ENCODE data around the gene PEF1. TPM values are rescaled to one million over a fixed set of nuclear protein-coding genes. Genes with fewer than 3 reads are reported as not detected.

Gene PEF1
- total and polyA plus RNA-seq, 2 of the 8 experiments (the other 6 are each of a cell fraction or from before 2014, with no cell fraction given): 35.2 to 69.2 TPM

DNA sequence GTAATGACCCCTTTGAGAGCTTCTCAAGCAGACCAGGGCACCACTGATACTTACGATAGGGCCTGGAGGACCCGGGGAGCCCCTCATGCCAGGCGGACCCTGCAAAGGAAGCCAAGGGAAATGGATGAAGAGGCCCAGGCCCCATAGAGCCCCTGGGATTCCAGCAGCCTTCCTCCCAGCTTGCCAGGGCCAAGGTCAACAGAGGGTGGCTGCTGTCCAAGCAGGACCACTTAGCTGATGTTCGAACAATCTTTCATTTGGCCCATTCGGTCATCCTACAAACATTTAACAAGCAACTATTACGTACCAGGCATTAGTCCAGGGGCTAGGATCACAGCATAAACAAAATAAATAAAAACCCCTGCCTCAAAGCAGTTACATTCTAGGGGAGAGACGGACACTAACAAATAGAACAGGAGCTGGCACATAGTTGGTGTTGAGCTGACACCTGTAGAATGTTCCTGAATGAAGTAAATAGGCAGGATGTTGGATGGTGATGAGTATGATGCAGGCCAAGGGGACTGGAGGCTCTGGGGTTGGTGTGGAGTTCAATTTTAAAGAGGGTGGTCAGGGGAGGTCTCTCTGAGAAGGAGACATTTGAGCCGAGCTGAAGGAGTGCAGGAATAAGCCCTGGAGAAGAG, 27.0 kb upstream of the PEF1 start:
- Histone ChIP-seq H2BK20ac (ENCODE audit: low read length) (no peak overlapping the region), H2BK12ac (ENCODE audit: low read depth, low read length) (no peak overlapping the region), H3K23ac (ENCODE audit: insufficient read length) (no peak overlapping the region), H2BK15ac (ENCODE audit: low read length) (no peak overlapping the region), H3K9me3 (ENCODE audit: insufficient read depth in 2 of 2, low read depth in 1 of 2, low read length in 1 of 2) (no peaks in the 10 kb centered on the region), H4K5ac (ENCODE audit: insufficient read length, low read depth, low read length) (no peak overlapping the region), H4K20me1 (replicated peaks in 1 of 2; ENCODE audit: control insufficient read depth in 1 of 2, insufficient read depth in 2 of 2, low read length in 2 of 2) (no peaks in the 10 kb centered on the region), H3K18ac (ENCODE audit: extremely low read depth, low read length) (no peak overlapping the region), H3K4ac (replicated peaks; ENCODE audit: insufficient read length, low read depth, low read length) (no peak overlapping the region), H3K36me3 (ENCODE audit: control insufficient read depth in 2 of 4, insufficient read depth in 4 of 4, low read length in 3 of 4) (no peaks in the 10 kb centered on the region), H2BK5ac (ENCODE audit: low read depth, low read length) (no peak overlapping the region), H3K27me3 (replicated peaks in 1 of 4; ENCODE audit: control insufficient read depth in 3 of 4, extremely low read depth in 1 of 4, insufficient read depth in 3 of 4, low read length in 3 of 4) (no peaks in the 10 kb centered on the region), H3K4me2 (ENCODE audit: insufficient read depth in 1 of 2, low read depth in 2 of 2, low read length in 2 of 2) (no peak overlapping the region), H4K8ac (ENCODE audit: extremely low read depth, insufficient read depth, low read length) (no peak overlapping the region), H3K4me3 (ENCODE audit: extremely low read depth in 1 of 4, insufficient read depth in 2 of 4, low read depth in 3 of 4, low read length in 4 of 4) (no peak overlapping the region), H2BK120ac (replicated peaks; ENCODE audit: low read depth, low read length) (no peak overlapping the region), H4K91ac (replicated peaks; ENCODE audit: insufficient read length, low read length) (no peak overlapping the region), H3K14ac (ENCODE audit: insufficient read length) (no peak overlapping the region), H3K23me2 (ENCODE audit: low read depth, low read length) (no peaks in the 10 kb centered on the region), H3K79me2 (ENCODE audit: control insufficient read depth in 1 of 2, insufficient read depth in 2 of 2, low read length in 2 of 2) (no peaks in the 10 kb centered on the region), H3K9ac (replicated peaks in 1 of 4; ENCODE audit: extremely low read depth in 1 of 4, low read depth in 3 of 4, low read length in 3 of 4) (no peak overlapping the region), H2AK5ac (ENCODE audit: low read depth, low read length) (no peak overlapping the region), H3K79me1 (ENCODE audit: low read depth, low read length) (no peaks in the 10 kb centered on the region), H3K4me1 (replicated peaks in 1 of 4; ENCODE audit: control insufficient read depth in 3 of 4, insufficient read depth in 4 of 4, low read length in 3 of 4) (peaks cover 0 to 10% (median 8%) of the 10 kb centered on the region in 4 experiments; a peak in 5 of 7 replicates), H2AFZ (ENCODE audit: low read length) (no peak overlapping the region), H3K27ac (ENCODE audit: low read depth, low read length) (no peak overlapping the region), H3K56ac (replicated peaks; ENCODE audit: insufficient read length, low read depth, low read length) (no peak overlapping the region)
- TF ChIP-seq SP1 (IDR thresholded peaks at IDR 0.05; ENCODE audit: low read depth, low read length) (no peak), KDM4A (IDR thresholded peaks at IDR 0.05; ENCODE audit: low read depth, low read length, severe bottlenecking) (no peak), RXRA (IDR thresholded peaks at IDR 0.05; ENCODE audit: insufficient read depth, low read depth, low read length) (no peak), EZH2 (IDR thresholded peaks at IDR 0.05; ENCODE audit: low read depth, low read length, severe bottlenecking) (no peak), CTBP2 (IDR thresholded peaks at IDR 0.05; ENCODE audit: borderline replicate concordance, insufficient read depth, insufficient read length, low read length) (no peak), BCL11A (IDR thresholded peaks at IDR 0.05; ENCODE audit: low read depth in 2 of 2, low read length in 2 of 2) (no peak), TBP (IDR thresholded peaks at IDR 0.05; ENCODE audit: low read depth, low read length) (no peak), EGR1 (IDR thresholded peaks at IDR 0.05; ENCODE audit: borderline replicate concordance, low read depth, low read length) (no peak)
- TF ChIP-seq, protein P1, sequence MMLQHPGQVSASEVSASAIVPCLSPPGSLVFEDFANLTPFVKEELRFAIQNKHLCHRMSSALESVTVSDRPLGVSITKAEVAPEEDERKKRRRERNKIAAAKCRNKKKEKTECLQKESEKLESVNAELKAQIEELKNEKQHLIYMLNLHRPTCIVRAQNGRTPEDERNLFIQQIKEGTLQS (IDR thresholded peaks at IDR 0.05; ENCODE audit: insufficient read depth, low read depth, low read length): no peak
- ChIA-PET POLR2A (ENCODE audit: partially characterized antibody) (interaction anchor here (0.9 kb wide), 1 partner anchor 74 kb away, joined by 3 read pairs; no protein-coding TSS in a partner anchor), CTCF (ENCODE audit: partially characterized antibody) (interaction anchor here (0.5 to 24.1 kb wide), 8 partner anchors 5 to 881 kb away, joined by 3 to 370 read pairs (median 4); no protein-coding TSS in a partner anchor)
- FAIRE-seq (no peak), DNase-seq (ENCODE audit: low read depth in 1 of 2, low spot score in 2 of 2) (no peak)
- WGBS, 2 experiments (ENCODE audit: extremely low coverage in 1 of 2, insufficient coverage in 1 of 2, insufficient read length in 1 of 2, insufficient replicate concordance in 2 of 2, low coverage in 1 of 2, low lambda C conversion rate in 2 of 2, missing lambda C conversion rate in 1 of 2): 88% methylated on average over 8 of the region's 8 CpGs; no CpG with 5 or more reads in 1 of the 2 experiments
